Measurements from ENCODE around the gene ARFIP2. TPM values are rescaled to one million over a fixed set of nuclear protein-coding genes. Genes with fewer than 3 reads are reported as not detected.

Gene ARFIP2
- 44.8 and 46.5 TPM in 2 replicates for total RNA-seq

GRCh38 chr11:6481012-6481923 is at the start of gene ARFIP2, which contains the start of gene TIMM10B:
Gene ARFIP2 (minus strand): TSS chr11:6481331. CDS start chr11:6480421, 910 bp downstream.
Gene TIMM10B (plus strand): TSS chr11:6481501. CDS start chr11:6481517, 16 bp downstream.

GRCh38 chr11:6497069-6497839 is 16.1 kb upstream of the ARFIP2 start, which contains the start of gene DNHD1:
Gene DNHD1 (plus strand): TSS chr11:6497280. CDS start chr11:6498216, 936 bp downstream.

GRCh38 chr11:6473451-6474412 is 7.4 kb downstream of the ARFIP2 start, which contains the start of gene TRIM3:
Gene TRIM3 (minus strand): TSS chr11:6473941. CDS start chr11:6465695, 8,246 bp downstream.

GRCh38 chr11:6440906-6441358 is 40.2 kb downstream of the ARFIP2 start, which contains the start of gene HPX:
Gene HPX (minus strand): TSS chr11:6440987. CDS start chr11:6440963, 24 bp downstream.

Other genes starting within 250 kb of the ARFIP2 start
- 7.3 and 9.8 TPM in 2 replicates for gene FHIP1B, start 246.7 kb downstream of the ARFIP2 start, total RNA-seq
- gene CNGA4, start 242.2 kb downstream of the ARFIP2 start, total RNA-seq: 0.06 TPM in 1 of 2 replicates, not detected in the other
- not detected in 2 replicates for gene CCKBR, start 221.5 kb downstream of the ARFIP2 start, total RNA-seq
- gene CAVIN3, start 160.8 kb downstream of the ARFIP2 start, total RNA-seq: 307 and 433 TPM in 2 replicates
- gene SMPD1, start 90.9 kb downstream of the ARFIP2 start, total RNA-seq: 54.4 and 71.0 TPM in 2 replicates
- 50.2 and 51.7 TPM in 2 replicates for gene APBB1, start 62.2 kb downstream of the ARFIP2 start, total RNA-seq
- 0.79 and 1.4 TPM in 2 replicates for gene HPX, start 40.3 kb downstream of the ARFIP2 start, total RNA-seq
- 23.4 and 30.3 TPM in 2 replicates for gene TRIM3, start 7.4 kb downstream of the ARFIP2 start, total RNA-seq
- 30.5 and 34.5 TPM in 2 replicates for gene TIMM10B, start 170 bp upstream of the ARFIP2 start, total RNA-seq
- gene DNHD1, start 15.9 kb upstream of the ARFIP2 start, total RNA-seq: 5.3 and 7.2 TPM in 2 replicates
- 9.8 and 10.4 TPM in 2 replicates for gene RRP8, start 122.3 kb upstream of the ARFIP2 start, total RNA-seq
- gene ILK, start 122.4 kb upstream of the ARFIP2 start, total RNA-seq: 271 and 344 TPM in 2 replicates
- 82.8 and 93.4 TPM in 2 replicates for gene TAF10, start 130.9 kb upstream of the ARFIP2 start, total RNA-seq
- 65.3 and 150 TPM in 2 replicates for gene TPP1, start 138.1 kb upstream of the ARFIP2 start, total RNA-seq
- gene DCHS1, start 174.5 kb upstream of the ARFIP2 start, total RNA-seq: 5.4 and 22.3 TPM in 2 replicates
- 85.9 and 111 TPM in 2 replicates for gene MRPL17, start 202.0 kb upstream of the ARFIP2 start, total RNA-seq